H1 (cell line): Measurements from ENCODE around the gene HCK. TPM values are rescaled to one million over a fixed set of nuclear protein-coding genes. Genes with fewer than 3 reads are reported as not detected.

ENCODE experiments used
- CTCF ChIA-PET: fragments of 300-600 bp; sonication (Branson Sonifier 250); formaldehyde crosslinking; loops from one replicate; lab custom pipeline; 2021; ENCODE audit not compliant: partially characterized antibody; lab: Charles Lee
- POLR2A ChIA-PET: fragments of 300-600 bp; sonication (Branson Sonifier 250); formaldehyde crosslinking; loops from one replicate; lab custom pipeline; 2021; ENCODE audit warnings: inconsistent platforms; ENCODE audit not compliant: partially characterized antibody; lab: Charles Lee
- DNase-seq, 2 experiments: peaks; one replicate each; pipeline versions ENCODE4 v3.0.0 to v3.0.0-alpha.2; 2010 to 2022; ENCODE audit warnings: low spot score in 2 of 2, low read depth in 1 of 2, mixed read lengths in 1 of 2
- FAIRE-seq: peaks from 2 replicates; lab custom pipeline; 2011; peaks lifted over from hg19 to GRCh38; lab: Jason Lieb, UNC
- H2AFZ ChIP-seq: 2 replicates; pipeline ENCODE4 v1.8.1; 2012; ENCODE audit warnings: low read length, inconsistent platforms
- H2AK5ac ChIP-seq: 2 replicates; pipeline ENCODE4 v1.6.1; 2013; ENCODE audit warnings: low read depth, low read length
- H2BK120ac ChIP-seq: replicated peaks from 2 replicates; pipeline ENCODE3; 2013; ENCODE audit warnings: low read depth, low read length, inconsistent platforms
- H2BK12ac ChIP-seq: 2 replicates; pipeline ENCODE4 v1.6.1; 2013; ENCODE audit warnings: low read depth, low read length
- H2BK15ac ChIP-seq: 2 replicates; pipeline ENCODE4 v1.6.1; 2013; ENCODE audit warnings: low read length
- H2BK20ac ChIP-seq: 2 replicates; pipeline ENCODE4 v1.6.1; 2013; ENCODE audit warnings: low read length
- H2BK5ac ChIP-seq: 2 replicates; pipeline ENCODE4 v1.6.1; 2013; ENCODE audit warnings: low read depth, low read length
- H3K14ac ChIP-seq: 2 replicates; pipeline ENCODE4 v1.6.1; 2013; ENCODE audit warnings: inconsistent platforms; ENCODE audit not compliant: insufficient read length
- H3K18ac ChIP-seq: 2 replicates; pipeline ENCODE4 v1.6.1; 2013; ENCODE audit warnings: low read length; ENCODE audit errors: extremely low read depth
- H3K23ac ChIP-seq: 2 replicates; pipeline ENCODE4 v1.6.1; 2013; ENCODE audit warnings: inconsistent platforms; ENCODE audit not compliant: insufficient read length
- H3K23me2 ChIP-seq: 2 replicates; pipeline ENCODE4 v1.6.1; 2013; ENCODE audit warnings: low read depth, low read length
- H3K27ac ChIP-seq: 2 replicates; pipeline ENCODE4 v1.6.1; 2011; ENCODE audit warnings: low read depth, low read length, inconsistent platforms
- H3K27me3 ChIP-seq, 4 experiments: replicated peaks in 1 of 4; 1 replicate in 1 of 4; 2 replicates in 3 of 4; pipeline versions ENCODE4 v1.6.1 to v1.8.1; 2011 to 2013; ENCODE audit warnings: low read length in 3 of 4, mild to moderate bottlenecking in 3 of 4, inconsistent platforms in 2 of 4, mixed read lengths in 2 of 4, moderate library complexity in 1 of 4; ENCODE audit not compliant: control insufficient read depth in 3 of 4, insufficient read depth in 3 of 4; ENCODE audit errors: extremely low read depth in 1 of 4
- H3K36me3 ChIP-seq, 4 experiments: 2 replicates each; pipeline versions ENCODE4 v1.6.1 to v1.8.1; 2011 to 2013; ENCODE audit warnings: mild to moderate bottlenecking in 4 of 4, low read length in 3 of 4, moderate library complexity in 2 of 4, control low read depth in 1 of 4, inconsistent platforms in 1 of 4; ENCODE audit not compliant: insufficient read depth in 4 of 4, control insufficient read depth in 2 of 4
- H3K4ac ChIP-seq: replicated peaks from 2 replicates; pipeline ENCODE3; 2013; ENCODE audit warnings: low read length, low read depth, mixed read lengths, inconsistent platforms; ENCODE audit not compliant: insufficient read length
- H3K4me1 ChIP-seq, 4 experiments: replicated peaks in 1 of 4; 1 replicate in 1 of 4; 2 replicates in 3 of 4; pipeline versions ENCODE4 v1.6.1 to v1.8.1; 2011 to 2013; ENCODE audit warnings: low read length in 3 of 4, inconsistent platforms in 2 of 4, mixed read lengths in 1 of 4; ENCODE audit not compliant: insufficient read depth in 4 of 4, control insufficient read depth in 3 of 4
- H3K4me2 ChIP-seq, 2 experiments: 2 replicates each; pipeline versions ENCODE4 v1.6.1 to v1.8.1; 2011 to 2013; ENCODE audit warnings: low read depth in 2 of 2, low read length in 2 of 2, control low read depth in 1 of 2, inconsistent platforms in 1 of 2, mild to moderate bottlenecking in 1 of 2; ENCODE audit not compliant: insufficient read depth in 1 of 2
- H3K4me3 ChIP-seq, 4 experiments: fragments of 200-600, 300-600 bp in 1 of 4; sonication (generic), shearing (Covaris generic), sonication (Bioruptor Twin) in 1 of 4; 2 replicates each; pipeline versions ENCODE4 v1.5.1 to v1.8.1; 2011 to 2016; ENCODE audit warnings: low read length in 4 of 4, low read depth in 3 of 4, control low read depth in 2 of 4, inconsistent platforms in 2 of 4, mild to moderate bottlenecking in 2 of 4, mixed read lengths in 1 of 4, moderate library complexity in 1 of 4; ENCODE audit not compliant: insufficient read depth in 2 of 4; ENCODE audit errors: extremely low read depth in 1 of 4
- H3K56ac ChIP-seq: replicated peaks from 2 replicates; pipeline ENCODE3; 2013; ENCODE audit warnings: low read depth, mild to moderate bottlenecking, mixed read lengths, low read length, inconsistent platforms; ENCODE audit not compliant: insufficient read length
- H3K79me1 ChIP-seq: 2 replicates; pipeline ENCODE4 v1.6.1; 2013; ENCODE audit warnings: low read depth, low read length, control low read depth
- H3K79me2 ChIP-seq, 2 experiments: 2 replicates each; pipeline versions ENCODE4 v1.6.1 to v1.8.1; 2012 to 2013; ENCODE audit warnings: low read length in 2 of 2, mild to moderate bottlenecking in 2 of 2, inconsistent platforms in 1 of 2; ENCODE audit not compliant: insufficient read depth in 2 of 2, control insufficient read depth in 1 of 2
- H3K9ac ChIP-seq, 4 experiments: replicated peaks in 1 of 4; 1 replicate in 1 of 4; 2 replicates in 3 of 4; pipeline versions ENCODE4 v1.6.1 to v1.8.1; 2011 to 2013; ENCODE audit warnings: low read depth in 3 of 4, low read length in 3 of 4, control low read depth in 2 of 4, mild to moderate bottlenecking in 2 of 4, moderate library complexity in 2 of 4, inconsistent platforms in 1 of 4; ENCODE audit errors: extremely low read depth in 1 of 4
- H3K9me3 ChIP-seq, 2 experiments: 2 replicates each; pipeline versions ENCODE4 v1.6.1 to v1.8.1; 2012 to 2013; ENCODE audit warnings: mild to moderate bottlenecking in 2 of 2, moderate library complexity in 2 of 2, control low read depth in 1 of 2, inconsistent platforms in 1 of 2, low read depth in 1 of 2, low read length in 1 of 2, mixed read lengths in 1 of 2; ENCODE audit not compliant: insufficient read depth in 2 of 2
- H4K20me1 ChIP-seq, 2 experiments: replicated peaks in 1 of 2; 2 replicates each; pipeline versions ENCODE3 to v1.8.1; 2011 to 2013; ENCODE audit warnings: inconsistent platforms in 2 of 2, low read length in 2 of 2, mild to moderate bottlenecking in 1 of 2; ENCODE audit not compliant: insufficient read depth in 2 of 2, control insufficient read depth in 1 of 2
- H4K5ac ChIP-seq: 2 replicates; pipeline ENCODE4 v1.6.1; 2013; ENCODE audit warnings: low read length, low read depth, mixed read lengths, inconsistent platforms; ENCODE audit not compliant: insufficient read length
- H4K8ac ChIP-seq: 2 replicates; pipeline ENCODE4 v1.8.0; 2013; ENCODE audit warnings: mild to moderate bottlenecking, moderate library complexity, low read length, inconsistent platforms; ENCODE audit not compliant: insufficient read depth; ENCODE audit errors: extremely low read depth
- H4K91ac ChIP-seq: replicated peaks from 2 replicates; pipeline ENCODE3; 2013; ENCODE audit warnings: low read length, mixed read lengths, inconsistent platforms; ENCODE audit not compliant: insufficient read length
- EP300 ChIP-seq, 2 experiments: IDR thresholded peaks; 1 replicate in 1 of 2; 2 replicates in 1 of 2; pipeline ENCODE4 v1.6.1; 2011 to 2012; ENCODE audit warnings: low read depth in 2 of 2, low read length in 2 of 2, mild to moderate bottlenecking in 2 of 2, borderline replicate concordance in 1 of 2, inconsistent platforms in 1 of 2, moderate library complexity in 1 of 2
- KDM1A ChIP-seq: fragments of 200-600, 300-600 bp; sonication (generic); IDR thresholded peaks from 2 replicates; pipeline ENCODE4 v1.7.1; 2016; ENCODE audit warnings: mild to moderate bottlenecking, low read length, borderline replicate concordance
- WGBS, 2 experiments: shearing (Covaris generic) in 1 of 2; methylation state at CpG; one replicate each; pipeline versions ENCODE4 v1.1.6 to v1.1.7; 2013 to 2015; ENCODE audit warnings: low lambda C conversion rate in 2 of 2, mixed read lengths in 2 of 2, inconsistent platforms in 1 of 2, low coverage in 1 of 2, missing lambda C conversion rate in 1 of 2; ENCODE audit not compliant: insufficient replicate concordance in 2 of 2, insufficient coverage in 1 of 2, insufficient read length in 1 of 2; ENCODE audit errors: extremely low coverage in 1 of 2, missing lambda C conversion rate in 1 of 2; 5-methylcytosine and 5-hydroxymethylcytosine counted together
- polyA plus RNA-seq, 7 experiments: library from polyadenylated mRNA; depleted of rRNA in 3 of 7; stranded (reverse) in 5 of 7; unstranded in 2 of 7; fragments of >200 nt in 5 of 7; fragments of 200-250 nt in 2 of 7; gene quantifications; 1 replicate in 5 of 7; 2 replicates in 1 of 7; 4 replicates in 1 of 7; pipeline versions ENCODE4 v1.2.1 to v1.2.3, GENCODE V29; 2011 to 2013; ENCODE audit warnings: missing spikeins in 2 of 7, mixed read lengths in 2 of 7
- total RNA-seq: library from RNA; stranded (reverse); fragmentation: NEBNext Ultra II Directional; extraction: Animal tissue kit (Norgen Biotek cat#: 25700); gene quantifications from 2 replicates; pipeline ENCODE4 v1.2.1, GENCODE V29; 2021

HCK gene
- total and polyA plus RNA-seq, 2 of the 8 experiments (the other 6 are each of a cell fraction or from before 2014, with no cell fraction given): 0.37 to 4.3 TPM

DNA sequence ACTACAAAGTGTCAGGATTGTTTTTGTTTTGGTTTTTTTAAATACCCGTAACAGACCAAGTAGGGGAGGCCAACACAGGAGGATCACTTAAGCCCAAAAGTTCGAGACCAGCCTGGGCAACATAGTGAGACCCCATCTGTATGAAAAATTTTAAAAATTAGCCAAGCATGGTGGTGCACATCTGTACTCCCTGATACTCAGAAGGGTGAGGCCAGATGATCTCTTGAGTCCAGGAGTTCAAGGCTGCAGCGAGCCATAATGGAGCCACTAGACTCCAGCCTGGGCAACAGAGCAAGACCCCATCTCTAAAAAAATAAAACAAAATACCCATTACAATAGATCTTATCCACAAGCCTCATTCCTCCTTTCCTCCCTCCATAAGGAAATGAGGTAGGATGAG, 28.7 kb downstream of the HCK start:
- Histone ChIP-seq H2AFZ (no peak overlapping the region), H3K36me3 (no peaks in the 10 kb centered on the region), H3K4me3 (no peak overlapping the region), H3K4me2 (no peak overlapping the region), H2BK5ac (no peak overlapping the region), H2BK120ac (no peak overlapping the region), H4K91ac (no peak overlapping the region), H3K4ac (no peak overlapping the region), H2BK12ac (no peak overlapping the region), H3K56ac (no peak overlapping the region), H3K9ac (no peak overlapping the region), H2BK20ac (no peak overlapping the region), H3K9me3 (no peaks in the 10 kb centered on the region), H3K79me2 (no peaks in the 10 kb centered on the region), H3K14ac (no peak overlapping the region), H3K27ac (no peak overlapping the region), H3K79me1 (no peaks in the 10 kb centered on the region), H3K23ac (no peak overlapping the region), H2AK5ac (no peak overlapping the region), H2BK15ac (no peak overlapping the region), H4K20me1 (no peaks in the 10 kb centered on the region), H3K4me1 (peaks cover 0 to 3% (median under 1%) of the 10 kb centered on the region in 4 experiments; a peak in 4 of 7 replicates), H4K8ac (no peak overlapping the region), H3K18ac (no peak overlapping the region), H4K5ac (no peak overlapping the region), H3K23me2 (no peaks in the 10 kb centered on the region), H3K27me3 (no peaks in the 10 kb centered on the region)
- TF ChIP-seq KDM1A (peak; percentile 82; the same call in 1 of the 2 replicates), EP300 (IDR thresholded peaks at IDR 0.05; ENCODE audit: borderline replicate concordance in 1 of 2, low read depth in 2 of 2, low read length in 2 of 2) (no peak)
- CTCF ChIA-PET: interaction anchor here (1.1 to 2.5 kb wide), 7 partner anchors 11 to 228 kb away, joined by 3 to 15 read pairs (median 3); no protein-coding TSS in a partner anchor
- WGBS, 2 experiments: 79% methylated on average over 3 of the region's 3 CpGs; no CpG with 5 or more reads in 1 of the 2 experiments
- DNase-seq: no peak
- POLR2A ChIA-PET: interaction anchor here (1.2 kb wide), 1 partner anchor 45 kb away, joined by 3 read pairs; no protein-coding TSS in a partner anchor
- no peak for FAIRE-seq
